T-cell (primary cell): ENCODE measurements around the gene TPD52L2. TPM values are rescaled to one million over a fixed set of nuclear protein-coding genes. Genes with fewer than 3 reads are reported as not detected.
"Not testable (repeated sequence)": the region's sequence is repeated elsewhere in the genome, so short reads cannot be mapped to it uniquely, and the experiment has no call there.

Source experiments
- ATAC-seq, 4 experiments: fragments of 200-7000 bp in 3 of 4; fragments of 150-1000 bp in 1 of 4; cut with Tn5 transposase; replicated peaks in 1 of 4; 1 replicate in 3 of 4; 2 replicates in 1 of 4; pipeline ENCODE4 v1.10.0; 2021; ENCODE audit warnings: moderate library complexity in 3 of 4, mild to moderate bottlenecking in 2 of 4, moderate number of reproducible peaks in 1 of 4
- CTCF ChIA-PET, 2 donors: fragments of 300-600 bp; sonication (Branson Sonifier 250); formaldehyde crosslinking; loops; one replicate each; lab custom pipeline; 2022; ENCODE audit warnings: antibody characterized with exemption in 2 of 2; lab: Charles Lee
- POLR2A ChIA-PET, 2 donors: fragments of 300-600 bp; sonication (Branson Sonifier 250); formaldehyde crosslinking; loops; one replicate each; lab custom pipeline; 2022; ENCODE audit warnings: antibody characterized with exemption in 2 of 2; lab: Charles Lee
- DNase-seq, 35 experiments: peaks; one replicate each; pipeline versions ENCODE4 v3.0.0 to v3.0.0-alpha.2; 2013 to 2023
- H3K27ac ChIP-seq: one replicate; pipeline ENCODE4 v1.5.1; 2013; ENCODE audit warnings: low read length
- H3K27me3 ChIP-seq, 2 experiments: replicated peaks in 1 of 2; 1 replicate in 1 of 2; 2 replicates in 1 of 2; pipeline versions ENCODE4 v1.6.1 to v1.7.0; 2013; ENCODE audit warnings: low read length in 1 of 2, mixed read lengths in 1 of 2; ENCODE audit not compliant: control insufficient read depth in 2 of 2, insufficient read depth in 2 of 2; ENCODE audit errors: extremely low read depth in 1 of 2
- H3K36me3 ChIP-seq, 2 donors: 1 replicate in 1 of 2; 2 replicates in 1 of 2; pipeline versions ENCODE4 v1.6.1 to v1.7.0; 2013; ENCODE audit warnings: low read length in 1 of 2; ENCODE audit not compliant: control insufficient read depth in 2 of 2, insufficient read depth in 1 of 2; ENCODE audit errors: extremely low read depth in 1 of 2
- H3K4me1 ChIP-seq, 2 experiments: 1 replicate in 1 of 2; 2 replicates in 1 of 2; pipeline versions ENCODE4 v1.6.1 to v1.7.0; 2013; ENCODE audit warnings: low read length in 2 of 2, mixed read lengths in 1 of 2; ENCODE audit not compliant: insufficient read depth in 2 of 2, control insufficient read depth in 1 of 2; ENCODE audit errors: extremely low read depth in 1 of 2
- H3K4me3 ChIP-seq, 2 donors: 1 replicate in 1 of 2; 2 replicates in 1 of 2; pipeline versions ENCODE4 v1.5.1 to v1.7.0; 2013; ENCODE audit warnings: mild to moderate bottlenecking in 2 of 2, low read length in 1 of 2, moderate library complexity in 1 of 2; ENCODE audit not compliant: control insufficient read depth in 1 of 2; ENCODE audit errors: extremely low read depth in 1 of 2
- H3K9me3 ChIP-seq: 2 replicates; pipeline ENCODE4 v1.7.0; 2013
- H3K27ac Mint-ChIP-seq, 2 donors: one replicate each; pipeline ENCODE4 v1.8.0; 2020 to 2021; ENCODE audit warnings: mild to moderate bottlenecking in 2 of 2, mixed read lengths in 2 of 2
- H3K27me3 Mint-ChIP-seq, 2 donors: one replicate each; pipeline ENCODE4 v1.8.0; 2021 to 2022; ENCODE audit warnings: mixed read lengths in 2 of 2
- H3K36me3 Mint-ChIP-seq: one replicate; pipeline ENCODE4 v1.8.0; 2021; ENCODE audit warnings: mixed read lengths
- H3K4me1 Mint-ChIP-seq, 3 donors: one replicate each; pipeline ENCODE4 v1.8.0; 2020 to 2022; ENCODE audit warnings: mixed read lengths in 3 of 3, mild to moderate bottlenecking in 1 of 3
- H3K4me3 Mint-ChIP-seq, 3 donors: one replicate each; pipeline ENCODE4 v1.8.0; 2020 to 2022; ENCODE audit warnings: mild to moderate bottlenecking in 3 of 3, mixed read lengths in 3 of 3, moderate library complexity in 3 of 3
- H3K9me3 Mint-ChIP-seq, 3 donors: one replicate each; pipeline ENCODE4 v1.8.0; 2020 to 2022; ENCODE audit warnings: mixed read lengths in 3 of 3
- WGBS: methylation state at CpG from one replicate; pipeline ENCODE4 v1.1.5; 2013; ENCODE audit warnings: missing lambda C conversion rate; ENCODE audit not compliant: insufficient coverage; 5-methylcytosine and 5-hydroxymethylcytosine counted together
- total RNA-seq, 35 experiments: library from RNA in 6 of 35; stranded (reverse) in 6 of 35; fragments of 120-200 nt in 1 of 35; gene quantifications; one replicate each; pipeline versions ENCODE4 v1.2.1 to v1.2.4 and lab custom pipeline; 2013 to 2026

Gene TPD52L2
- total RNA-seq, 5 donors from 2014 or later (not counting 1 experiment from before 2014, with no cell fraction given), result 27.8 to 44.1 (median 39.3) TPM

DNA sequence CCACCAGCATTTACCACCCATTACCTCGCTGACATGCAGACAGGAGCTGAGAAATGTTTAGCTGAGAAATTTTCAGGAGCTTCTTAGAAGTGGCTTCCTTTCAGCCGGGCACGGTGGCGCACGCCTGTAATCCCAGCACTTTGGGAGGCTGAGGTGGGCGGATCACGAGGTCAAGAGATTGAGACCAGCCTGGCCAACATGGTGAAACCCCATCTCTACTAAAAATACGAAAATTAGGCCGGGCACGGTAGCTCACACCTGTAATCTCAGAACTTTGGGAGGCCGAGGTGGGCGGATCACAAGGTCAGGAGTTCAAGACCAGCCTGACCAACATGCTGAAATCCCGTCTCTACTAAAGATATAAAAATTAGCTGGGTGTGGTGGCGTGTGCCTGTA, 13.5 kb upstream of the TPD52L2 start:
- peaks cover 4 to 25% of the 10 kb centered on the region in 2 donors for H3K27me3 Mint-ChIP-seq
- H3K4me1 Mint-ChIP-seq, H3K4me3 Mint-ChIP-seq, H3K36me3 ChIP-seq, H3K27ac Mint-ChIP-seq, H3K4me3 ChIP-seq, H3K9me3 Mint-ChIP-seq, H3K9me3 ChIP-seq, ATAC-seq, H3K36me3 Mint-ChIP-seq, POLR2A ChIA-PET, H3K27ac ChIP-seq, DNase-seq, CTCF ChIA-PET: not testable (repeated sequence)
- WGBS, result 68% methylated on average over 9 of the region's 14 CpGs
- H3K4me1 ChIP-seq, result peaks cover 3 to 30% of the 10 kb centered on the region in 2 experiments
- H3K27me3 ChIP-seq, result peaks cover 2 to 88% of the 10 kb centered on the region in 2 experiments

DNA sequence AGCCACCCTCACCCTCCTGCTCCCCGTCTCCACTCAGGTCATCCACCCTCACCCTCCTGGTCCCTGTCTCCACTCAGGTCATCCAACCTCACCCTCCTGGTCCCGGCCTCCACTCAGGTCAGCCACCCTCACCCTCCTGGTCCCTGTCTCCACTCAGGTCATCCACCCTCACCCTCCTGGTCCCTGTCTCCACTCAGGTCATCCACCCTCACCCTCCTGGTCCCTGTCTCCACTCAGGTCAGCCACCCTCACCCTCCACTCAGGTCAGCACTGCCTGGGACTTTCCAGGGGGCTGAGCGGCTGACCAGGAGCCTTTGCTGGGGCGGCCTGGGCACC, 11.4 kb upstream of the TPD52L2 start:
- DNase-seq, H3K9me3 ChIP-seq, POLR2A ChIA-PET, H3K27ac Mint-ChIP-seq, ATAC-seq, H3K36me3 ChIP-seq, H3K27ac ChIP-seq, H3K4me3 ChIP-seq, CTCF ChIA-PET, H3K36me3 Mint-ChIP-seq, H3K4me3 Mint-ChIP-seq, H3K9me3 Mint-ChIP-seq: not testable (repeated sequence)
- Histone ChIP-seq H3K4me1 (peaks cover 0 to 34% of the 10 kb centered on the region in 2 experiments), H3K27me3 (peaks cover 0 to 66% of the 10 kb centered on the region in 2 experiments)
- Mint-ChIP-seq H3K27me3 (peaks cover 4 to 20% of the 10 kb centered on the region in 2 donors), H3K4me1 (peaks cover 20 to 22% (median 21%) of the 10 kb centered on the region in 3 donors)
- 67% methylated on average over 4 of the region's 4 CpGs for WGBS

DNA sequence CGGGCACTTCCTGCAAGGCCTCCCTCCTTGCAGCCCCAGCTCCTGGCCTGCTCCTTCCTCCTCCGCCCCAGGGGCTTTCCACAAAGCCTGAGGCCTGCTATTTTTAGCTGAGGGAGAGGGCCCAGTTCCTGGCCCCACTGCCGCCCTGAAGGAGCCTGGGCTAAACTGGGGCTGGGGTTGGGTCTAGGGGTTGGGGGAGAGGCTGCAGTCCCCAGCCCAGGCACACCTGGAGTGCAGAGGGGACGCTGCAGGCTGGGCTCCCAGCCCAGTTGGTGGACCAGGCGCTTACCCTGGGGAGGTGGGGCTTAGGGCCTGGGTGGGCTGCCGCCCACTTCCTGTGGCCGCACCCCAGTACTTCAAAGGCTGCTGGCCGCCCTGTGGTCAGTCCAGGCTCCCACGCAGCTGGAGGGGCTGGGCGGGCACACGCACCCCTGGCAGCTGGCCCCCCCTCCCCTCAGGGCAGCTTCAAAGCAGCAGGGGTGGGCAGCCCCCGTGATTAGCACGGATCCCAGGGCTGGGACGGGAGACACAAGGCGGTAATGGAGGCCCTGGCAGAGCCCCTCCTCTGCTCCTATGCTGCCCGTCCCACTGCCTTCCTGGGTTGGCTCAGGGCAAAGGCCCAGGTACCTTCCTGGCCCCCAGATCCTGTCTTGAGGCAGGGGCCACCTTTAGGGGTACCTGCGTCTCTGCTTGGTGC, 10.9 kb upstream of the TPD52L2 start:
- ChIA-PET POLR2A (no interaction called here), CTCF (no interaction called here)
- H3K36me3 Mint-ChIP-seq, result no peaks in the 10 kb centered on the region
- H3K4me1 Mint-ChIP-seq, result peaks cover 25 to 28% (median 25%) of the 10 kb centered on the region in 3 donors
- Histone ChIP-seq H3K27me3 (peaks cover 0 to 61% of the 10 kb centered on the region in 2 experiments), H3K36me3 (no peaks in the 10 kb centered on the region), H3K4me1 (peaks cover under 1 to 39% of the 10 kb centered on the region in 2 experiments), H3K27ac (no peak overlapping the region), H3K4me3 (no peak overlapping the region), H3K9me3 (no peaks in the 10 kb centered on the region)
- H3K9me3 Mint-ChIP-seq, result no peaks in the 10 kb centered on the region
- no peak for DNase-seq
- no peak overlapping the region for H3K27ac Mint-ChIP-seq
- no peak for ATAC-seq
- H3K4me3 Mint-ChIP-seq, result no peak overlapping the region
- 17% methylated on average over 15 of the region's 17 CpGs for WGBS
- H3K27me3 Mint-ChIP-seq, result peaks cover 4 to 20% of the 10 kb centered on the region in 2 donors

DNA sequence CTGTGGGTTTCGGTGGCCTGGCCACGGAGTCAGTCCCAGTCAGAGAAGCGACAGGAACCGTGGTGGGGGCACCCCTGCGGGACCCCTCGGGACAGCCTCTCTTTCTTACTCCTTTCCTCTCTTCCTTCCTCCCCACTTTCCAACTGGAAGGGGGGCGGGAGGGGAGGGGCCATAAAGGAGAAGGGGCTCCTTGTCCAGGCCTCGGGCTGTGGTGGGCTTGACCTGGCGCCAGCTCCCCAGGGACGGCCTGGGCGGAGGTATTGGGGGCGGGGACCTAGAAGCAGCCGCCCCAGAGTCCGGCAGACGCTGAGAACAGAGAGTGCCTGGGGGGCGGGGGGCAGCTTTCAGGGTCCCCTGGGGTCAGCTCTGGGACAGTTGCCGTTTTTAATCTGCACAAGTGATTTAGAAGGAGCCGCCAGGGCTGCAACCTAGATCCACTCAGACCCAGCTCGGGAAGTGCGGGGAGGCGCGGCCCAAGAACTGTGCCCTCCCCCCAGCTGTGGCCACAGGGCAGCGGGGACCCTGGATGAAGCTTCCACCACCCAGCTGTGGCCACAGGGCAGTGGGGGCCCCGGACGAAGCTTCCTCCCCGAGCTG, 10.2 kb upstream of the TPD52L2 start:
- H3K36me3 Mint-ChIP-seq, result no peaks in the 10 kb centered on the region
- Histone ChIP-seq H3K9me3 (no peaks in the 10 kb centered on the region), H3K4me1 (peaks cover 3 to 42% of the 10 kb centered on the region in 2 experiments), H3K27me3 (peaks cover 0 to 60% of the 10 kb centered on the region in 2 experiments), H3K27ac (no peak overlapping the region), H3K4me3 (no peak overlapping the region), H3K36me3 (no peaks in the 10 kb centered on the region)
- no peaks in the 10 kb centered on the region for H3K9me3 Mint-ChIP-seq
- DNase-seq, result no peak
- peaks cover 25 to 30% (median 25%) of the 10 kb centered on the region in 3 donors for H3K4me1 Mint-ChIP-seq
- ChIA-PET POLR2A (no interaction called here), CTCF (no interaction called here)
- no peak overlapping the region for H3K27ac Mint-ChIP-seq
- 53% methylated on average over 14 of the region's 26 CpGs for WGBS
- no peak overlapping the region for H3K4me3 Mint-ChIP-seq
- peaks cover 4 to 18% of the 10 kb centered on the region in 2 donors for H3K27me3 Mint-ChIP-seq
- ATAC-seq, result no peak

DNA sequence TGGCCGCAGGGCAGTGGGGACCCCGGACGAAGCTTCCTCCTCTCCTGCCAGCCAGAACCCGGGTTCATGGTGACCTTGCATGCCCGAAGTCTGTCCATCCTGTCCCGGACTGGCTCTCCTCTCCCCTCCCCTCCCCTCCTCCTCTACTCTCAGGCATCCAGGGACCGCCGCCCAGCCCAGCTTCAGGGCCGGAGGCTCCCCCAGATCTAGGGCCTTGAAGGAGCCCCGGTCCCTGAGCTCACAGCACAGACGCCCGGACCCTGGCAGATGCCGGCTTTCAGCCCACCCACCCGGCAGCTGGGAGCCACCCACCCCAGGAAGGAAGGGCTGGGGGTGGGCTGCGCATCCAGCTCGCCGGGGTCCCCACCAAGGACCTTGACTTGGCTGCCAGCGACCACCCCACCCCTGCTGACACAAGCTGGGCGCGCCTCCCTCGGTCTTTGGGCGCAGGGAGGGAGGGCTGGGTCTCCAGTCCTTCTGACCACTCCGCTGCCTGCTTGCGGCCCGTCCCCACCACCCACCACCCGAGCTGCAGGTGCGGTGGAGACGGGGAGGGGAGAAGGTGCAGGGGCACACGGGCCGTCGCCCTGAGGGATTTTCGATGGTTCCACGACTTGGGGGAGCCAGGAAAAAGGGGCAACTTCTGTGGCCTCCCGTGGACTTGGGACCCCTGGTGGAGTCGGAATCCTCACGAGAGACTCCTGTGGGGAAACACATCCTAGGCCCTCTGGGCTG, 9.5 kb upstream of the TPD52L2 start:
- H3K4me1 Mint-ChIP-seq, result peaks cover 24 to 29% (median 25%) of the 10 kb centered on the region in 3 donors
- peaks cover 4 to 14% of the 10 kb centered on the region in 2 donors for H3K27me3 Mint-ChIP-seq
- WGBS, result 91% methylated on average over 10 of the region's 36 CpGs
- H3K4me3 Mint-ChIP-seq, result no peak overlapping the region
- H3K36me3 ChIP-seq, result no peaks in the 10 kb centered on the region
- peaks cover 3 to 42% of the 10 kb centered on the region in 2 experiments for H3K4me1 ChIP-seq
- H3K4me3 ChIP-seq, result no peak overlapping the region
- no peaks in the 10 kb centered on the region for H3K36me3 Mint-ChIP-seq
- peaks cover 0 to 55% of the 10 kb centered on the region in 2 experiments for H3K27me3 ChIP-seq
- no peak overlapping the region for H3K27ac Mint-ChIP-seq
- no peaks in the 10 kb centered on the region for H3K9me3 ChIP-seq
- no peak for DNase-seq
- no peak overlapping the region for H3K27ac ChIP-seq
- ChIA-PET POLR2A (no interaction called here), CTCF (no interaction called here)
- no peaks in the 10 kb centered on the region for H3K9me3 Mint-ChIP-seq
- no peak for ATAC-seq

DNA sequence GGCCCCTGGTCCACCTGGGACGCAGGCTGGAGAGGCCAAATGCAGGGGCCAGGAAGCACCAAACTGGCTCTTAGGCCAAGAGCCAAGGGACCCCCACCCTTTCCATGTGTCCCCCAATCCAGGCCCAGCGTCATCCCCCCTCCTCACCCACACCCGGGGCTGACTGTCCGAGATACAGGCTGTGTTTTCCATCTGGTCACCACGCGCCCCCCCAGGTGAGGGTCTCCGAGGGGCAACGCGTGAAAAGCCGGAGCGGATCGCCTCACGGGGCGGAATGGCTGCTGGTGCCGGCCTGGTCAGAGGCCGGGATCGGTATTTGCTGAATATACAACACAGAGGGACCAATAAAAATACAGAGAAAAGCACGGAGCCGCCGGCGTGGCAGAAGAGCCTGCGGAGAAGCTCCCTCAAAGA, 9.0 kb upstream of the TPD52L2 start:
- peaks cover 4% of the 10 kb centered on the region for H3K36me3 Mint-ChIP-seq
- ATAC-seq (no peak), DNase-seq (no peak)
- H3K27me3 Mint-ChIP-seq, result peaks cover 4 to 8% of the 10 kb centered on the region in 2 donors
- H3K9me3 ChIP-seq, result no peaks in the 10 kb centered on the region
- no peaks in the 10 kb centered on the region for H3K9me3 Mint-ChIP-seq
- peak overlapping the region in 1 of 3 donors; percentile 67 for H3K4me3 Mint-ChIP-seq
- H3K4me3 ChIP-seq, result no peak overlapping the region
- 98% methylated on average over 21 of the region's 22 CpGs for WGBS
- H3K4me1 Mint-ChIP-seq, result peaks cover 22 to 27% (median 25%) of the 10 kb centered on the region in 3 donors
- ChIA-PET CTCF (no interaction called here), POLR2A (no interaction called here)
- H3K27ac ChIP-seq, result no peak overlapping the region
- H3K27ac Mint-ChIP-seq, result no peak overlapping the region
- H3K27me3 ChIP-seq, result peaks cover 0 to 49% of the 10 kb centered on the region in 2 experiments
- H3K4me1 ChIP-seq, result peaks cover 3 to 42% of the 10 kb centered on the region in 2 experiments
- H3K36me3 ChIP-seq, result no peaks in the 10 kb centered on the region
